Activated T-cell treated with anti-CD3 and anti-CD28 coated beads, Interleukin-2, amount 50 U/mL, for 72 hours (primary cell): ENCODE measurements around the gene MMP21. TPM values are rescaled to one million over a fixed set of nuclear protein-coding genes. Genes with fewer than 3 reads are reported as not detected.

Experiments used
- ATAC-seq, 2 donors: fragments of 150-1000 bp; cut with Tn5 transposase; replicated peaks in 1 of 2; 2 replicates each; pipeline ENCODE4 v1.10.0; 2021; ENCODE audit warnings: moderate library complexity in 2 of 2, mild to moderate bottlenecking in 1 of 2
- DNase-seq, 2 donors: peaks; one replicate each; pipeline ENCODE4 v3.0.0; 2021 to 2022; ENCODE audit warnings: mixed read lengths in 1 of 2
- H3K27ac Mint-ChIP-seq: one replicate; pipeline ENCODE4 v1.8.0; 2022; ENCODE audit warnings: mild to moderate bottlenecking, moderate library complexity, mixed read lengths
- H3K27me3 Mint-ChIP-seq: one replicate; pipeline ENCODE4 v1.8.0; 2022; ENCODE audit warnings: low read depth, mixed read lengths
- H3K36me3 Mint-ChIP-seq, 2 donors: one replicate each; pipeline ENCODE4 v1.8.0; 2022; ENCODE audit warnings: mixed read lengths in 2 of 2, mild to moderate bottlenecking in 1 of 2; ENCODE audit not compliant: insufficient read depth in 2 of 2
- H3K4me1 Mint-ChIP-seq: one replicate; pipeline ENCODE4 v1.8.0; 2022; ENCODE audit warnings: low read depth, mixed read lengths
- H3K4me3 Mint-ChIP-seq, 2 donors: one replicate each; pipeline ENCODE4 v1.8.0; 2022; ENCODE audit warnings: mild to moderate bottlenecking in 2 of 2, mixed read lengths in 2 of 2, moderate library complexity in 2 of 2
- H3K9me3 Mint-ChIP-seq, 2 donors: one replicate each; pipeline ENCODE4 v1.8.0; 2022; ENCODE audit warnings: mixed read lengths in 2 of 2
- total RNA-seq, 2 donors: library from RNA; stranded (reverse); gene quantifications; one replicate each; pipeline ENCODE4 v1.2.3, GENCODE V29; 2022

Gene MMP21
- total RNA-seq, 2 donors from 2014 or later: not detected

DNA sequence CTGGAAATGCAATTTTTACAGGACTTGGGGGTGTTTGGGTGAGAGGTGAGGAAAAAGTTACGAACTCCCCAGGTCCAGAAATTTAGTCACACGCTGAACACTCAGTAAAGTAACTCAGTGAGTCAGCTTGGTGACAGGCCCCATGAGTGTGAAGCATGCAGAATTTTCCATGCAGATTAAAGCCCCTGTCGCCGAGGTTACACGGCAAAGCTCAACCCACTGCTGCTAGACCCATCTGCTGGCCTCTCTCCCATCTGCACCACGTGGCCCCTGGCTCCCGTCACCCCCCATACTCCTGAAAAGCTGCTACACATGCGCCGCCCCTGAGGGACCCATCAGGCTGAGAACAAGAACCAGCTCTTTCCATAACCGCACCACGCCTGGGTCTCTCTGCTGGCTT, 7.0 kb upstream of the MMP21 start:
- DNase-seq (no peak), ATAC-seq (no peak)
- H3K36me3 Mint-ChIP-seq: no peaks in the 10 kb centered on the region
- no peak overlapping the region for H3K27ac Mint-ChIP-seq
- H3K27me3 Mint-ChIP-seq: peaks cover 4% of the 10 kb centered on the region
- no peaks in the 10 kb centered on the region for H3K4me1 Mint-ChIP-seq
- H3K9me3 Mint-ChIP-seq: no peaks in the 10 kb centered on the region
- H3K4me3 Mint-ChIP-seq: no peak overlapping the region

DNA sequence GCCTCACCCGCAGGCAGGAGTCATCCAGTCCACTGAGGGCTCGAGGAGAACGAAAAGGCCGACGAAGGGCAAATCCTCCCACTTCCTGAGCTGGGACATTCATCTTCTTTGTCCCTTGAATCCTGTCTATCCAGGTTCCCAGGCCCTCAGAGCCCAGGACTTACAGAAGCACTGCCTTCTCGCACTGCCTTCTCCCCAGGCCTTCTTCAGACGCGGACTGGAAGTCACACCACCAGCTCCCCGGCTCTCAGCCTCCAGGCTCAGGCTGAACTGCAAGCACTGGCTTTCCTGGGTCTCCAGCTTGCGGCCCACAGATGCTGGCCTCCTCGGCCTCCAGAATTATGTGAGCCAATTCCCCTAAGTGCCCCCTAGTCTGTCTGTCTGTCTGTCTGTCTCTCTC, 6.4 kb upstream of the MMP21 start:
- no peaks in the 10 kb centered on the region for H3K4me1 Mint-ChIP-seq

DNA sequence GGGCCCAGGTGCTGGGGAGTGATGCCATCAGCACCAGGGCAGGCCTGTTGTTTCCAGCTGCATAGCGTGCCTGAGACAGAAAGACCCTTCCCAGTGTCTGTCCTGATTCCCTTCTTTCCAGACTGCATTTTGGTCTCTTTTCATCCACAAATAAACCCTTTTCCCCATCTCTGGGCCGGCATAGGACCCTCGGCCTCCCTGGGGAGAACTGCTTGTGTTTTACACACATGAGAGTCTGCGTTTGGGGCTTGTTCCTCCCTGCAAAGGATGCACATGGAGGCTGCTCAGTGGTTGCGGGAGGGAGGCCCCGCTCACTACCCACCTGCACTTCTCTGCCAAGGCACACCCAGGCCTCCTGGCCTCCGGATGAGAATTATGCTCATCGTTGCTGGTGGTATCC, 5.8 kb upstream of the MMP21 start:
- Mint-ChIP-seq H3K4me3 (no peak overlapping the region), H3K27me3 (peaks cover 8% of the 10 kb centered on the region), H3K4me1 (no peaks in the 10 kb centered on the region), H3K9me3 (no peaks in the 10 kb centered on the region), H3K36me3 (no peaks in the 10 kb centered on the region), H3K27ac (no peak overlapping the region)
- ATAC-seq (no peak), DNase-seq (no peak)

More for the DNA sequence above, 6.4 kb upstream of the MMP21 start:
- DNase-seq (no peak), ATAC-seq (no peak)
- Mint-ChIP-seq H3K4me3 (no peak overlapping the region), H3K36me3 (no peaks in the 10 kb centered on the region), H3K27ac (no peak overlapping the region), H3K9me3 (no peaks in the 10 kb centered on the region), H3K27me3 (peaks cover 8% of the 10 kb centered on the region)

DNA sequence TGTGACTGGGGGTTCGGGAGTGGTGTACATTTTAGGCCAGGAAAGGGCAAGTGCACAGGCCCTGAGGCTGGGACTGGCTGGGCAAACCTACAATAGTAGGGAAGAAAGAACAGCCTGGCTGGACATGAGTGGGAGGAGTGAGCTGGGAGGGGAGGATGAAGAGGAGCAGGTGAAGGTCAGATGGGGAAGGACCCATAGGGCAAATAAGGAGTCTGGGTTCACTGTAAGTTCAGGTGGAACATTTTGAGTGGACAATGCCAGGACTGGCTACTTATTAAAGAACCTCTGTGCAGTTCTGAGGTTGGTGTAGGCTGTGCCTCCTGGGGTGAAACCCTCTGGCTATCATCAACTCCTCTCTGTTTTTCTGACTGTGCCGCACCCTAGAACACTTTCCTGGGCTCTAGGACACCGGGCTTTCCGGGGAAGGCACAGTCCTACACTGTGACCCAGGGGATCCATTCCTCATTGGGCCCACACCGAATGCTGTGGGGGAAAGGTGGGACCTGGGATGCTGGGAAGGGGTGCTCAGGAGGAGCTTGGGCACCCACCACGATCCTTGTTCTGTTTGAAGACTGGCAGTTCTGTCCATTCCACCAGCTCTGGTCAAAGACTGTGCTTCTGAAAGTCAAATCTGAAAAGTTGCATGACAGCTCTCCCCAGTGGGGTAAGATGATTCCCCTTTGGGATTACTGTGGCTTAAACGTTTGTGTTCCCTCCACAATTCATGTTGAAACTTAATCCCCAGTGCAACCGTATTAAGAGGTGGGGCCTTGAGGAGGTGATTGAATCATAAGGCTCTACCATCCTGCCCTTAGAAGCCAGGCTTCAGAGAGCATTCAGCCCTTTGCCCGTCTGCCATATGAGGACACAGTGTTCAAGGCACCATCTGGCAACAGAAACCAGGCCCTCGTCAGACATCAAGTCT, 4.0 kb upstream of the MMP21 start:
- no peak for ATAC-seq
- H3K9me3 Mint-ChIP-seq: no peaks in the 10 kb centered on the region

DNA sequence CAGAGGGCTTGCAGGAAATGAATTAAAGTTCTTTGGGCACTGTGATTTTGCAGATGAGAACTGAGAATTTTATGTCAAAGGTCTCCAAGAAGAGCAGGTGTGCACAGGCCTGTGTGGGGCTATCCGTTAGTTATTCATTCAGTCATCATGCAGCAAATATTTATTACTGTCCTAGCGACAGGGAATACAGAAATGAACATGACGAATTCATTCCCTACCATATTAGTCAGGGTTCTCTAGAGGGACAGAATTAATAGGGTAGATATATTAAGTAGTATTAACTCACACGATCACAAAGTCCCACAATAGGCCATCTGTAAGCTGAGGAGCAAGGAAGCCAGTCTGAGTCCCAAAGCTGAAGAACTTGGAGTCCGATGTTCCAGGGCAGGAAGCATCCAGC, 2.9 kb upstream of the MMP21 start:
- no peak for DNase-seq
- Mint-ChIP-seq H3K4me1 (no peaks in the 10 kb centered on the region), H3K27ac (no peak overlapping the region), H3K4me3 (no peak overlapping the region), H3K9me3 (no peaks in the 10 kb centered on the region), H3K27me3 (peaks cover 15% of the 10 kb centered on the region), H3K36me3 (no peaks in the 10 kb centered on the region)
- no peak for ATAC-seq

More for the DNA sequence above, 4.0 kb upstream of the MMP21 start:
- no peak overlapping the region for H3K27ac Mint-ChIP-seq
- peaks cover 8% of the 10 kb centered on the region for H3K27me3 Mint-ChIP-seq
- no peaks in the 10 kb centered on the region for H3K36me3 Mint-ChIP-seq
- no peaks in the 10 kb centered on the region for H3K4me1 Mint-ChIP-seq
- no peak overlapping the region for H3K4me3 Mint-ChIP-seq
- DNase-seq: no peak

DNA sequence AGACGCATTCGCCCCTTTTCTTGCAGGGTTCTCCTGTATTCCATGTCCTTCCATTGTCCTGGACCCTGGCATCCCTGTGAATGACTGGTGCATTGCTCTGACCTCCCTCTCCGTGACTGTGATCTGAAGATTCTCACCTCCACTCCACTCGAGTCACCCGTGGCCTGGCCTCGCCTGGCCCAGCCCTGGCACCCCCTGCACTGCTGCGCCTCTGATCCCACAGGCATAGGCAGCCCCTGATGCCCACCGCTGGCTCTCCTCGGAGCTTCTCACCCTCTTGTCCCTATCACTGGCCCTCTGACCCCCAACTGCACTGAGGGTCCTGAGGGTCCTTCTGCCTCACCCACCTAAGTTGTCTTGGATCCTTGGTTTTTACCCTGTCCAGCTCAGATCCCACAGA, 2.2 kb upstream of the MMP21 start:
- no peak overlapping the region for H3K4me3 Mint-ChIP-seq
- peaks cover 15% of the 10 kb centered on the region for H3K27me3 Mint-ChIP-seq
- no peaks in the 10 kb centered on the region for H3K4me1 Mint-ChIP-seq
- no peaks in the 10 kb centered on the region for H3K9me3 Mint-ChIP-seq
- no peaks in the 10 kb centered on the region for H3K36me3 Mint-ChIP-seq
- no peak overlapping the region for H3K27ac Mint-ChIP-seq
- ATAC-seq (no peak), DNase-seq (no peak)

DNA sequence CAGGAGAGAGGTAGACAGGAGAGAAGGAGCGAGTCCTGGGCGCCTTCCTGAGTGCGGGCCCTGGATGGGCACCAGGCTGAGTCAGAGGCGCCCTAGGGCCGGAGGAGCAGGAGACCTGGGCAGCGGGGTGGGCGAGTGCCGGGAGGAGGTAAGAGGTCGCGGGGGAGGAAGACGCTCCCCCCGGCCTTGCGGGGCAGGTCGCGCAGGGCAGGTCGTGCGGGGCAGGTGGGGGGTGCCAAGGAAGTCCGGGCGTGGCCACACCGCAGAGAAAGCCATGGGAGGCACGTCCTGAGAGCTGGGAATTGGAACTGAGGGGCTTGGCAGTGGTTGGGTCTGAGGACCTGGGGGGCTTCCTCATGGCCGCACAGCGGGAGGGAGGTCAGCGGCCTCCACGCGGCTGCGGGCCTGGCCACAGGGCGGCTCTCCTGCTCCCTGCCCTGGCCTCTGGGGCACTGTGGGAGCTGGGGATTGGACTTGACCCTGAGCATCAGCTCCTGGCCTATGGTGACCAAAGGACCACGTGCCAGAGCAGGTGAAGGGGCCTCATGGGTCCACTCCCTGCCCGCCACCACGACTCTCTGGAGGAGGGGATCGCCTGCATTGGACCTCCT, 935 bp downstream of the MMP21 start:
- Mint-ChIP-seq H3K9me3 (no peaks in the 10 kb centered on the region), H3K27me3 (peaks cover 15% of the 10 kb centered on the region), H3K4me1 (no peaks in the 10 kb centered on the region), H3K27ac (no peak overlapping the region), H3K36me3 (no peaks in the 10 kb centered on the region), H3K4me3 (no peak overlapping the region)
- DNase-seq (no peak), ATAC-seq (peak in 1 of 2 donors; percentile 11)

DNA sequence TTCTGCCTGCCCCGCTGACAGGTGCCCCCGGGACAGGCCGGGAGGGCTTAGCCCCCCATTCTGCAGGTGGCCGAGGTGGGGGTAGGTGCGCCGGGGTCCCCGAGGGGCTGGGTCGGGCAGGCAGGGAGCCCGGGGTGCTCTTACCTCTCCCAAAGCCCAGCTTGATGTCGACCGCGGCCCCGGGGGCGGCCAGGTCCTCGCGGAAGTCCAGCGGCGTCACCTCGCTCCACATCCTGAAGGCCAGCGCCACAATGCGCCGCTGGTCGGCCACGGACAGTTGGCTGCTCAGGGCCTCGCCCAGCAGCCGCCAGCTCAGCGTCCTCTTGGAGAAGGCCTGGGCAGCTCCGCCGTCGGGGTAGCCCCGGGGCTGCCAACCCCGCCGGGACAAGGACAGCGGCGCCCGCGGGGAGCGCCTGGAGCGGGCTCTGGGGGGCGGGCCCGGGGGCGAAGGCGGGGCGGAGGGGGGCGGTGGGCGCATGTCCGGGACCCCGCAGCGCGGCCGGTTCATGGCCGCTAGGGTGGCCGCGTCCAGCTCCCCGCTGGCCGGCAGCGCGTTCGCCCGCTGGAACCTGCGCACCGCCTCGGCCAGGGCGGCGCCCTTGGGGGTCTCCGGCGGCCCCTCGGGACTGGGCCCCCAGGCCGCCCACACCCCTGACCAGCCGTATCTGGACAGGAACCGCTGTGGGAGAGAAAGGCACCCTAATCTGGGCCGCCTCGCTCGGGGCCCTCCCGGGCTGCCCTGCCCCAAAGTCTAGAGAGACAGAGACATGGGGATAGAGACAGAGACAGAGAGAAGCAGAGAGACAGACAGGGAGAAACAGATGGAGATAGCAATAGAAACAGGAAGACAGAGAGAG, 1.7 kb downstream of the MMP21 start:
- peaks cover 15% of the 10 kb centered on the region for H3K27me3 Mint-ChIP-seq
- H3K9me3 Mint-ChIP-seq: no peaks in the 10 kb centered on the region
- no peak for DNase-seq
- H3K4me3 Mint-ChIP-seq: no peak overlapping the region
- no peak for ATAC-seq
- H3K36me3 Mint-ChIP-seq: peaks cover 0 to 1% of the 10 kb centered on the region in 2 donors
- H3K4me1 Mint-ChIP-seq: no peaks in the 10 kb centered on the region
- no peak overlapping the region for H3K27ac Mint-ChIP-seq

DNA sequence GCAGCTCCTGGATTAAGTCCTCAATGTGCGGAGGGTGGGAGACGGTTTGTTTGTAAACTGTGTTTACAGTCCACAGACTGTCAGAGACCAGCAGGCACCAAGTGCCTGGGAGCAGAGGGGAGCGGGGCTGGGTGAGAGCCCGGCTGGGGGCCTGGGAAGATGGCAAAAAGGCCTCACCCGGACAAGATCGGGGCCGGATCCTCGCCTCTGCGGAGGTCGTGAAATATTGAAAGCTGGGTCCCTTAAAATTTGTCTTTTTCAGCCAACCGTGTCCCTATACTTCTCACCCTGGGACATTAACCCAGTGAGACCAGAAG, 2.8 kb downstream of the MMP21 start:
- Mint-ChIP-seq H3K4me3 (no peak overlapping the region), H3K9me3 (no peaks in the 10 kb centered on the region), H3K27me3 (peaks cover 13% of the 10 kb centered on the region), H3K36me3 (peaks cover 0 to 1% of the 10 kb centered on the region in 2 donors), H3K27ac (no peak overlapping the region), H3K4me1 (no peaks in the 10 kb centered on the region)
- DNase-seq: no peak
- no peak for ATAC-seq

DNA sequence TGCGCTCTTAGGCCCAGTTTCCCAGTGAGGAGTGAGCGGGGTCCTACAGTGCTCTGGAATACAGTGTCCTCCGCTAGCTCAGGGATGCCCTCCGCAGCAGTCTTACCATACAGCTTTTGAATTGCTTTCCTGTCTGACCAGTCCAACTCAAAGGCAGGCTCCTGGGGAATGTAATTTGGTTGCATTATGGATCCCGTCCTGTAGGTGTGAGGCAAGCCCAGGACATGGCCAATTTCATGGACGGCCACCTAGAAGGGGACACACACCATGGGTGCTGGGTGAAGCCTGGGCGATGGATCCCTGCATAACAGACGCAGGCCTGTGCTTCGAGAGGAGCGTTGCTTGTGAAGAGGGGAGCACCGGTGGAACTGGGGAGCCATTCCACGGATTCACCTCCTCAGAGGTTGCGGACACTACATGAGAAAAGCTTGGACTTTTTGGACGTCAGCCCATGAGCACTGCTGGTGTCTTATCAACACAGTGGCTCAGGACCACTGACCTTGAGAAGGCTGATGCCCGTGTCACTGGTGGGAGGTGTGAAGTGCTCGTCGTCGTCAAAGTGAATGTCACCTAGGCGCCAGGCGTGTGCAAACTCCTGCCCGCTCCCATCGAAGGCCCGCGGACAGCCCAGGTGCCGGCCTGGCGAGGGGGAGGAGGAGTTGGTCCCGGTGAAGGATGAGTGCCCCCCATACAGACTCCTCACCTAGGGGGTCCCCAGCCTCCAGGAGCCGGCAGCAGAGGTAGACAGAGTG, 3.3 kb downstream of the MMP21 start:
- ATAC-seq (no peak), DNase-seq (no peak)
- peaks cover 0 to 1% of the 10 kb centered on the region in 2 donors for H3K36me3 Mint-ChIP-seq
- peaks cover 8% of the 10 kb centered on the region for H3K27me3 Mint-ChIP-seq
- no peaks in the 10 kb centered on the region for H3K4me1 Mint-ChIP-seq
- no peak overlapping the region for H3K4me3 Mint-ChIP-seq
- H3K9me3 Mint-ChIP-seq: no peaks in the 10 kb centered on the region
- H3K27ac Mint-ChIP-seq: no peak overlapping the region

DNA sequence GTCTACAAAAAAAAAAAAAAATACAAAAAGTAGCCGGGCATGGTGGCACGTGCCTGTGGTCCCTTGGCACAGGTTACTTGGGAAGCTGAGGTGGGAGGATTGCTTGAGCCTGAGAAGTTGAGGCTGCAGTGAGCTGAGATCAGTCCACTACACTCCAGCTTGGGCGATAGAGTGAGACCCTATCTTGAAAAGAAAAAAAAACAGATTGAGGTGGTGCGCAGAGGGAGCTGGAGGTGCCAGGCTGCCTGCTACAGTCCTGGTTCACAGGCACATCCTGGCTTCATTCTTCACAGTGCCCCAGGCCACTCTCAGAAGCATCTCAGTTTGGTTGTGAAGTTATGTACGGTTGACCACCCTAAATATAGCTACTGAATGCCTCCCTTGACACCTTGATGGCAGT, 4.8 kb downstream of the MMP21 start:
- H3K4me3 Mint-ChIP-seq: no peak overlapping the region
- ATAC-seq: no peak
- no peak overlapping the region for H3K27ac Mint-ChIP-seq
- no peaks in the 10 kb centered on the region for H3K4me1 Mint-ChIP-seq
- H3K9me3 Mint-ChIP-seq: no peaks in the 10 kb centered on the region
- peaks cover 7% of the 10 kb centered on the region for H3K27me3 Mint-ChIP-seq
- no peak for DNase-seq
- H3K36me3 Mint-ChIP-seq: peaks cover 0 to 6% of the 10 kb centered on the region in 2 donors

DNA sequence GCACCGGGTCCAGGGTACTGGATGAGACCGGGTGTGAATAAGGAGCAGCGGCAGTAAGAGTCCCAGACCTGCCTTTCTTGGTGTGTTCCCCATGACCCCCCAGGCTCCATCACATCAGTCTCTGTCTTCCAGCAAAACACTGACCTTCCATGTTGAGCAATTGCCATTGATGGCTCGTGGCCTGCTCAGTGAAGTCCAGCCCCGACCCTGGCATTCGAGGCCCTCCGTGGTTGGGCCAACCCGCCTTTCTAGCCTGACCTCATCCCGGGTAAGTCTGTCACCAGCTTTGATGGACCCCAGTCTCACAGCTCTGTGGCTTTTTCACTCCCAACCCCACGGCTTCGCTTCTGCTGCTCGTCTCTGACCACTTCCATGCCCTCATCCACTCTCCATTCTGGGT, 6.4 kb downstream of the MMP21 start:
- no peaks in the 10 kb centered on the region for H3K9me3 Mint-ChIP-seq
- no peak overlapping the region for H3K27ac Mint-ChIP-seq
- no peak for DNase-seq
- peaks cover 2% of the 10 kb centered on the region for H3K27me3 Mint-ChIP-seq
- no peak for ATAC-seq
- no peak overlapping the region for H3K4me3 Mint-ChIP-seq
- H3K4me1 Mint-ChIP-seq: no peaks in the 10 kb centered on the region
- H3K36me3 Mint-ChIP-seq: peaks cover under 1 to 14% of the 10 kb centered on the region in 2 donors
